Measurements from ENCODE around the gene CDY2B. TPM values are rescaled to one million over a fixed set of nuclear protein-coding genes. Genes with fewer than 3 reads are reported as not detected.
"Not testable (repeated sequence)": the region's sequence is repeated elsewhere in the genome, so short reads cannot be mapped to it uniquely, and the experiment has no call there.

CDY2B gene
- total RNA-seq: not detected in 2 replicates
- long read RNA-seq: 0 reads

GRCh38 chrY:17880120-17880519 is at the start of gene CDY2B:
CDY2B (minus strand) TSS chrY:17880220; CDS start chrY:17879892, 328 bp downstream.
- H3K4me1 Mint-ChIP-seq (ENCODE audit: unreplicated experiment); H3K9me3 Mint-ChIP-seq (ENCODE audit: unreplicated experiment); H3K4me3 Mint-ChIP-seq (ENCODE audit: unreplicated experiment); H3K36me3 Mint-ChIP-seq (ENCODE audit: unreplicated experiment); H3K27ac Mint-ChIP-seq (ENCODE audit: unreplicated experiment); DNase-seq (ENCODE audit: extremely low spot score, unreplicated experiment); H3K27me3 Mint-ChIP-seq (ENCODE audit: unreplicated experiment): not testable (repeated sequence)

- not testable (repeated sequence) for H3K36me3 Mint-ChIP-seq (ENCODE audit: unreplicated experiment); H3K4me3 Mint-ChIP-seq (ENCODE audit: unreplicated experiment); DNase-seq (ENCODE audit: extremely low spot score, unreplicated experiment); H3K4me1 Mint-ChIP-seq (ENCODE audit: unreplicated experiment); H3K27ac Mint-ChIP-seq (ENCODE audit: unreplicated experiment); H3K9me3 Mint-ChIP-seq (ENCODE audit: unreplicated experiment); H3K27me3 Mint-ChIP-seq (ENCODE audit: unreplicated experiment)
Measured at GRCh38 chrY:17908009-17908408, 28.0 kb upstream of the CDY2B start.

- H3K9me3 Mint-ChIP-seq (ENCODE audit: unreplicated experiment); H3K27me3 Mint-ChIP-seq (ENCODE audit: unreplicated experiment); H3K4me1 Mint-ChIP-seq (ENCODE audit: unreplicated experiment); H3K36me3 Mint-ChIP-seq (ENCODE audit: unreplicated experiment); H3K4me3 Mint-ChIP-seq (ENCODE audit: unreplicated experiment); DNase-seq (ENCODE audit: extremely low spot score, unreplicated experiment); H3K27ac Mint-ChIP-seq (ENCODE audit: unreplicated experiment): not testable (repeated sequence)
Measured at GRCh38 chrY:17907351-17907750, 27.3 kb upstream of the CDY2B start.

- not testable (repeated sequence) for H3K4me3 Mint-ChIP-seq (ENCODE audit: unreplicated experiment); H3K27ac Mint-ChIP-seq (ENCODE audit: unreplicated experiment); H3K9me3 Mint-ChIP-seq (ENCODE audit: unreplicated experiment); DNase-seq (ENCODE audit: extremely low spot score, unreplicated experiment); H3K4me1 Mint-ChIP-seq (ENCODE audit: unreplicated experiment); H3K27me3 Mint-ChIP-seq (ENCODE audit: unreplicated experiment); H3K36me3 Mint-ChIP-seq (ENCODE audit: unreplicated experiment)
Measured at GRCh38 chrY:17881697-17882096, 1.7 kb upstream of the CDY2B start.

GRCh38 chrY:17876767-17877166 is 3.3 kb downstream of the CDY2B start:
- H3K4me1 Mint-ChIP-seq (ENCODE audit: unreplicated experiment); H3K27ac Mint-ChIP-seq (ENCODE audit: unreplicated experiment); H3K27me3 Mint-ChIP-seq (ENCODE audit: unreplicated experiment); H3K36me3 Mint-ChIP-seq (ENCODE audit: unreplicated experiment); H3K9me3 Mint-ChIP-seq (ENCODE audit: unreplicated experiment); DNase-seq (ENCODE audit: extremely low spot score, unreplicated experiment); H3K4me3 Mint-ChIP-seq (ENCODE audit: unreplicated experiment): not testable (repeated sequence)

- not testable (repeated sequence) for H3K36me3 Mint-ChIP-seq (ENCODE audit: unreplicated experiment); H3K4me1 Mint-ChIP-seq (ENCODE audit: unreplicated experiment); H3K9me3 Mint-ChIP-seq (ENCODE audit: unreplicated experiment); H3K27ac Mint-ChIP-seq (ENCODE audit: unreplicated experiment); H3K4me3 Mint-ChIP-seq (ENCODE audit: unreplicated experiment); H3K27me3 Mint-ChIP-seq (ENCODE audit: unreplicated experiment); DNase-seq (ENCODE audit: extremely low spot score, unreplicated experiment)
Measured at GRCh38 chrY:17875401-17875800, 4.6 kb downstream of the CDY2B start.

GRCh38 chrY:17871194-17871903 is 8.7 kb downstream of the CDY2B start:
- not testable (repeated sequence) for H3K4me3 Mint-ChIP-seq (ENCODE audit: unreplicated experiment); H3K27me3 Mint-ChIP-seq (ENCODE audit: unreplicated experiment); H3K27ac Mint-ChIP-seq (ENCODE audit: unreplicated experiment); DNase-seq (ENCODE audit: extremely low spot score, unreplicated experiment); H3K9me3 Mint-ChIP-seq (ENCODE audit: unreplicated experiment); H3K36me3 Mint-ChIP-seq (ENCODE audit: unreplicated experiment); H3K4me1 Mint-ChIP-seq (ENCODE audit: unreplicated experiment)

GRCh38 chrY:17870737-17871136 is 9.3 kb downstream of the CDY2B start:
- not testable (repeated sequence) for H3K27ac Mint-ChIP-seq (ENCODE audit: unreplicated experiment); H3K4me3 Mint-ChIP-seq (ENCODE audit: unreplicated experiment); H3K36me3 Mint-ChIP-seq (ENCODE audit: unreplicated experiment); H3K27me3 Mint-ChIP-seq (ENCODE audit: unreplicated experiment); H3K4me1 Mint-ChIP-seq (ENCODE audit: unreplicated experiment); DNase-seq (ENCODE audit: extremely low spot score, unreplicated experiment); H3K9me3 Mint-ChIP-seq (ENCODE audit: unreplicated experiment)

GRCh38 chrY:17867850-17868249 is 12.2 kb downstream of the CDY2B start:
- H3K4me1 Mint-ChIP-seq (ENCODE audit: unreplicated experiment); H3K9me3 Mint-ChIP-seq (ENCODE audit: unreplicated experiment); H3K4me3 Mint-ChIP-seq (ENCODE audit: unreplicated experiment); H3K27ac Mint-ChIP-seq (ENCODE audit: unreplicated experiment); DNase-seq (ENCODE audit: extremely low spot score, unreplicated experiment); H3K36me3 Mint-ChIP-seq (ENCODE audit: unreplicated experiment); H3K27me3 Mint-ChIP-seq (ENCODE audit: unreplicated experiment): not testable (repeated sequence)

- not testable (repeated sequence) for H3K4me1 Mint-ChIP-seq (ENCODE audit: unreplicated experiment); H3K27me3 Mint-ChIP-seq (ENCODE audit: unreplicated experiment); H3K9me3 Mint-ChIP-seq (ENCODE audit: unreplicated experiment); DNase-seq (ENCODE audit: extremely low spot score, unreplicated experiment); H3K36me3 Mint-ChIP-seq (ENCODE audit: unreplicated experiment); H3K27ac Mint-ChIP-seq (ENCODE audit: unreplicated experiment); H3K4me3 Mint-ChIP-seq (ENCODE audit: unreplicated experiment)
Measured at GRCh38 chrY:17860634-17861033, 19.4 kb downstream of the CDY2B start.

GRCh38 chrY:17856963-17857848 is 22.8 kb downstream of the CDY2B start:
- H3K9me3 Mint-ChIP-seq (ENCODE audit: unreplicated experiment); H3K4me3 Mint-ChIP-seq (ENCODE audit: unreplicated experiment); H3K4me1 Mint-ChIP-seq (ENCODE audit: unreplicated experiment); DNase-seq (ENCODE audit: extremely low spot score, unreplicated experiment); H3K27me3 Mint-ChIP-seq (ENCODE audit: unreplicated experiment); H3K27ac Mint-ChIP-seq (ENCODE audit: unreplicated experiment); H3K36me3 Mint-ChIP-seq (ENCODE audit: unreplicated experiment): not testable (repeated sequence)

GRCh38 chrY:17856508-17856907 is 23.5 kb downstream of the CDY2B start:
- not testable (repeated sequence) for H3K27me3 Mint-ChIP-seq (ENCODE audit: unreplicated experiment); H3K4me1 Mint-ChIP-seq (ENCODE audit: unreplicated experiment); DNase-seq (ENCODE audit: extremely low spot score, unreplicated experiment); H3K27ac Mint-ChIP-seq (ENCODE audit: unreplicated experiment); H3K4me3 Mint-ChIP-seq (ENCODE audit: unreplicated experiment); H3K9me3 Mint-ChIP-seq (ENCODE audit: unreplicated experiment); H3K36me3 Mint-ChIP-seq (ENCODE audit: unreplicated experiment)

Data from osteocyte (in vitro differentiated cells).